ENCODE results near the gene SERINC5. TPM values are rescaled to one million over a fixed set of nuclear protein-coding genes. Genes with fewer than 3 reads are reported as not detected.

SERINC5 gene
- total RNA-seq, 4 donors from 2014 or later, result 22.6 to 26.9 (median 24.8) TPM

- 86% methylated on average over 10 of the region's 10 CpGs for WGBS, 2 donors
- Histone ChIP-seq H3K36me3 (no peaks in the 10 kb centered on the region), H3K9me3 (no peaks in the 10 kb centered on the region), H3K27me3 (no peaks in the 10 kb centered on the region), H3K4me3 (replicated peaks in 1 of 3) (no peak overlapping the region), H3K27ac (no peak overlapping the region), H3K4me1 (peaks cover 0 to 7% of the 10 kb centered on the region in 2 donors)
- TF ChIP-seq CTCF (IDR thresholded peaks at IDR 0.05), result no peak
- intact Hi-C loops (cut with DNase I), result no loop called here
- no peak for DNase-seq
Observed at GRCh38 chr5:80070338-80071056, 185.4 kb downstream of the SERINC5 start.

GRCh38 chr5:80069918-80070318, 185.9 kb downstream of the SERINC5 start:
- no peak for TF ChIP-seq CTCF (IDR thresholded peaks at IDR 0.05)
- TF ChIP-seq POLR2A (IDR thresholded peaks at IDR 0.05), result no peak
- Histone ChIP-seq H3K9me3 (no peaks in the 10 kb centered on the region), H3K27ac (no peak overlapping the region), H3K4me1 (peaks cover 0 to 7% of the 10 kb centered on the region in 2 donors), H3K27me3 (no peaks in the 10 kb centered on the region), H3K36me3 (no peaks in the 10 kb centered on the region), H3K4me3 (replicated peaks in 1 of 3) (no peak overlapping the region)
- intact Hi-C loops (cut with DNase I), result no loop called here
- WGBS, 2 donors, result 51 to 56% methylated on average over 3 of the region's 3 CpGs
- DNase-seq, result no peak

GRCh38 chr5:80069251-80069800, 186.5 kb downstream of the SERINC5 start:
- 63 to 68% methylated on average over 4 of the region's 4 CpGs for WGBS, 2 donors
- Histone ChIP-seq H3K9me3 (no peaks in the 10 kb centered on the region), H3K36me3 (no peaks in the 10 kb centered on the region), H3K27me3 (no peaks in the 10 kb centered on the region), H3K4me3 (replicated peaks in 1 of 3) (no peak overlapping the region), H3K27ac (no peak overlapping the region), H3K4me1 (peaks cover 0 to 7% of the 10 kb centered on the region in 2 donors)
- intact Hi-C loops (cut with DNase I), result no loop called here
- TF ChIP-seq CTCF (IDR thresholded peaks at IDR 0.05) (no peak), POLR2A (IDR thresholded peaks at IDR 0.05) (no peak)
- DNase-seq, result no peak

GRCh38 chr5:80068775-80069174, 187.1 kb downstream of the SERINC5 start:
- 84 to 100% methylated on average over 4 of the region's 4 CpGs for WGBS, 2 donors
- intact Hi-C loops (cut with DNase I), result no loop called here
- Histone ChIP-seq H3K36me3 (no peaks in the 10 kb centered on the region), H3K4me1 (peaks cover 0 to 7% of the 10 kb centered on the region in 2 donors), H3K4me3 (replicated peaks in 1 of 3) (no peak overlapping the region), H3K9me3 (no peaks in the 10 kb centered on the region), H3K27ac (no peak overlapping the region), H3K27me3 (no peaks in the 10 kb centered on the region)
- TF ChIP-seq POLR2A (IDR thresholded peaks at IDR 0.05) (no peak), CTCF (IDR thresholded peaks at IDR 0.05) (no peak)
- DNase-seq, result no peak

GRCh38 chr5:80068246-80068636, 187.6 kb downstream of the SERINC5 start:
- peaks cover 0 to 7% of the 10 kb centered on the region in 2 donors for H3K4me1 ChIP-seq
- no peaks in the 10 kb centered on the region for H3K36me3 ChIP-seq
- no peak overlapping the region for H3K4me3 ChIP-seq (replicated peaks in 1 of 3)
- DNase-seq, result no peak
- H3K27me3 ChIP-seq, result no peaks in the 10 kb centered on the region
- 94 to 100% methylated on average over 5 of the region's 5 CpGs for WGBS, 2 donors
- intact Hi-C loops (cut with DNase I), result no loop called here
- TF ChIP-seq POLR2A (IDR thresholded peaks at IDR 0.05) (no peak), CTCF (IDR thresholded peaks at IDR 0.05) (no peak)
- H3K9me3 ChIP-seq, result no peaks in the 10 kb centered on the region
- H3K27ac ChIP-seq, result no peak overlapping the region

Measured in thyroid gland (tissue), 4 donors.